Neural cell (in vitro differentiated cells): ENCODE results near the gene LTBP1.

Experiments used
- EP300 ChIP-seq: fragments of 450-650 bp; conservative IDR thresholded peaks from 2 replicates; pipeline ENCODE4 v1.6.1; 2014; ENCODE audit warnings: antibody characterized with exemption, mild to moderate bottlenecking, moderate library complexity; ENCODE audit not compliant: poor library complexity, severe bottlenecking
- EZH2 ChIP-seq: fragments of 200-600, 300-800 bp; shearing (Covaris generic), sonication (generic); IDR thresholded peaks from 2 replicates; pipeline ENCODE4 v1.6.1; 2014; ENCODE audit warnings: antibody characterized with exemption, low read length, borderline replicate concordance, mild to moderate bottlenecking; ENCODE audit not compliant: insufficient read depth, poor library complexity, severe bottlenecking
- POLR2AphosphoS5 ChIP-seq: IDR thresholded peaks from 2 replicates; pipeline ENCODE4 v1.6.1; 2012
- TF ChIP-seq, protein P1 (sequence below): fragments of 450-650 bp; IDR thresholded peaks from 2 replicates; pipeline ENCODE4 v1.5.1; 2014; ENCODE audit warnings: antibody characterized with exemption, mild to moderate bottlenecking, moderate library complexity; ENCODE audit not compliant: poor library complexity, severe bottlenecking

DNA sequence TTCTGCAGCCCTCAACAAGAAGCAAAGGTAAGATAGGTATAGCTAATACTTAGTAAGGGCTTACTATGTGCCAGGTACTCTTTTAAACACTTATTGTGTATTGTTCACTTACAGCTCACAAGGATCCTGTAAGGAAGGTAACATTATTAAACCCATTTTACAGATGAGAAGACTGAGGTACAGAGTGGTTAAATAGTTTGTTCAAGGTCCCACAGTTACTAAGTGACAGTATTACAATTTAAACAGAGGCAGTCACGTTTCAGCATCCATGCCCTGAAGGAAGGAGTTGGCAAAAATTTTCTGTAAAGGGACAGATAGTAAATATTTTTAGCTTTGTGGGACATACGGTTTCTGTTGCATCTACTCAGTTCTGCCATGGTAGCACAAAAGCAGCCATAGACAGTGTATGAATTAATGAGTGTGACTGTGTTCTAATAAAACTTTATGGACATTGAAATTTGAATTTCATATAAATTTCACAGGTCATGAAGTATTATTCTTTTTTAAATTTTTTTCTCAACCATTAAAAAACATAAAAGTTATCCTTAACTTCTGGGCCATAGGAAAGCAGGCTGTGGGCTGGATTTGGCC, 75.7 kb downstream of the LTBP1 start:
- TF ChIP-seq, protein P1, sequence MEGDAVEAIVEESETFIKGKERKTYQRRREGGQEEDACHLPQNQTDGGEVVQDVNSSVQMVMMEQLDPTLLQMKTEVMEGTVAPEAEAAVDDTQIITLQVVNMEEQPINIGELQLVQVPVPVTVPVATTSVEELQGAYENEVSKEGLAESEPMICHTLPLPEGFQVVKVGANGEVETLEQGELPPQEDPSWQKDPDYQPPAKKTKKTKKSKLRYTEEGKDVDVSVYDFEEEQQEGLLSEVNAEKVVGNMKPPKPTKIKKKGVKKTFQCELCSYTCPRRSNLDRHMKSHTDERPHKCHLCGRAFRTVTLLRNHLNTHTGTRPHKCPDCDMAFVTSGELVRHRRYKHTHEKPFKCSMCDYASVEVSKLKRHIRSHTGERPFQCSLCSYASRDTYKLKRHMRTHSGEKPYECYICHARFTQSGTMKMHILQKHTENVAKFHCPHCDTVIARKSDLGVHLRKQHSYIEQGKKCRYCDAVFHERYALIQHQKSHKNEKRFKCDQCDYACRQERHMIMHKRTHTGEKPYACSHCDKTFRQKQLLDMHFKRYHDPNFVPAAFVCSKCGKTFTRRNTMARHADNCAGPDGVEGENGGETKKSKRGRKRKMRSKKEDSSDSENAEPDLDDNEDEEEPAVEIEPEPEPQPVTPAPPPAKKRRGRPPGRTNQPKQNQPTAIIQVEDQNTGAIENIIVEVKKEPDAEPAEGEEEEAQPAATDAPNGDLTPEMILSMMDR = no peak
- TF ChIP-seq POLR2AphosphoS5 = no peak
- no peak for TF ChIP-seq EZH2
- TF ChIP-seq EP300 = no peak
